Stimulated activated CD8-positive, alpha-beta memory T cell treated with anti-CD3 and anti-CD28 coated beads, Interleukin-12 subunit alpha, Interleukin-12 subunit beta, amount 100 ng/mL, for 24 hours (primary cell): ENCODE measurements around the gene DGKG.

Experiments
- DNase-seq: peaks from one replicate; pipeline ENCODE4 v3.0.0-alpha.2; 2020; ENCODE audit errors: extremely low read depth

The DGKG gene

GRCh38 chr3:186171521-186171920, 190.5 kb downstream of the DGKG start:
- no peak for DNase-seq

GRCh38 chr3:186170516-186170915, 191.5 kb downstream of the DGKG start:
- no peak for DNase-seq

GRCh38 chr3:186169379-186169778, 192.7 kb downstream of the DGKG start:
- DNase-seq = no peak

- DNase-seq = no peak
These were observed 193.1 kb downstream of the DGKG start for GRCh38 chr3:186168976-186169375.

GRCh38 chr3:186167646-186168395, 194.2 kb downstream of the DGKG start:
- no peak for DNase-seq

GRCh38 chr3:186166491-186167288, 195.3 kb downstream of the DGKG start:
- no peak for DNase-seq

- DNase-seq = no peak
These were observed 196.0 kb downstream of the DGKG start for GRCh38 chr3:186166036-186166435.

- DNase-seq = no peak
These were observed 196.7 kb downstream of the DGKG start for GRCh38 chr3:186165331-186165730.

GRCh38 chr3:186164696-186165095, 197.3 kb downstream of the DGKG start:
- DNase-seq = no peak

- no peak for DNase-seq
These were observed 199.8 kb downstream of the DGKG start for GRCh38 chr3:186162221-186162620.

GRCh38 chr3:186160691-186161243, 201.3 kb downstream of the DGKG start:
- no peak for DNase-seq

GRCh38 chr3:186154641-186155040, 207.4 kb downstream of the DGKG start:
- DNase-seq = no peak

GRCh38 chr3:186152889-186153292, 209.1 kb downstream of the DGKG start:
- no peak for DNase-seq

GRCh38 chr3:186152361-186152798, 209.7 kb downstream of the DGKG start:
- no peak for DNase-seq

GRCh38 chr3:186151077-186151971, 210.7 kb downstream of the DGKG start:
- DNase-seq = no peak

- no peak for DNase-seq
These were observed 211.8 kb downstream of the DGKG start for GRCh38 chr3:186150041-186150830.

GRCh38 chr3:186149319-186149960, 212.6 kb downstream of the DGKG start:
- DNase-seq = no peak

- DNase-seq = no peak
These were observed 217.8 kb downstream of the DGKG start for GRCh38 chr3:186144257-186144656.

GRCh38 chr3:186143250-186143649, 218.8 kb downstream of the DGKG start:
- DNase-seq = no peak

GRCh38 chr3:186142393-186142932, 219.6 kb downstream of the DGKG start:
- DNase-seq = no peak
